ENCODE data around the gene SLC35E3. TPM values are rescaled to one million over a fixed set of nuclear protein-coding genes. Genes with fewer than 3 reads are reported as not detected.
A peak's percentile ranks its signal among the peaks of the same experiment; 100 is the strongest.

SLC35E3 gene
- total and polyA plus RNA-seq, 3 donors from 2014 or later = 5.2 to 9.3 (median 7.1) TPM

GRCh38 chr12:68786929-68787328 is 41.0 kb downstream of the SLC35E3 start:
- peak overlapping the region; percentile 18 to 78 for H3K27ac ChIP-seq
- no peak for DNase-seq
- no peaks in the 10 kb centered on the region for H3K27me3 ChIP-seq
- H3K4me1 ChIP-seq = no peaks in the 10 kb centered on the region
- no peaks in the 10 kb centered on the region for H3K9me3 ChIP-seq
- 91 to 92% methylated on average over 2 of the region's 2 CpGs for WGBS, 2 donors
- no peak overlapping the region for H3K4me3 ChIP-seq
- TF ChIP-seq POLR2A (IDR thresholded peaks at IDR 0.05) = no peak
- TF ChIP-seq CTCF (IDR thresholded peaks at IDR 0.05) = no peak
- no peaks in the 10 kb centered on the region for H3K36me3 ChIP-seq (ENCODE audit: low read depth, missing control alignments)
- intact Hi-C loops (cut with DNase I; ENCODE audit: low total_unique reads) = no loop called here

- intact Hi-C loops (cut with DNase I; ENCODE audit: low total_unique reads) = no loop called here
- no peaks in the 10 kb centered on the region for H3K27me3 ChIP-seq
- H3K9me3 ChIP-seq = no peaks in the 10 kb centered on the region
- H3K4me3 ChIP-seq = no peak overlapping the region
- TF ChIP-seq POLR2A (IDR thresholded peaks at IDR 0.05) (no peak), CTCF (IDR thresholded peaks at IDR 0.05) (no peak)
- whole genome bisulfite sequencing, 2 donors = 91 to 95% methylated on average over 3 of the region's 3 CpGs
- H3K36me3 ChIP-seq (ENCODE audit: low read depth, missing control alignments) = no peaks in the 10 kb centered on the region
- peak overlapping the region in 1 of 2 donors; percentile 72 for H3K27ac ChIP-seq
- no peak for DNase-seq
- no peaks in the 10 kb centered on the region for H3K4me1 ChIP-seq
Observed at GRCh38 chr12:68788554-68789143, 42.7 kb downstream of the SLC35E3 start.

- intact Hi-C loops (cut with DNase I; ENCODE audit: low total_unique reads) = no loop called here
- no peaks in the 10 kb centered on the region for H3K4me1 ChIP-seq
- 93% methylated on average over 14 of the region's 14 CpGs for WGBS, 2 donors
- no peak overlapping the region for H3K27ac ChIP-seq
- H3K36me3 ChIP-seq (ENCODE audit: low read depth, missing control alignments) = no peaks in the 10 kb centered on the region
- TF ChIP-seq CTCF (IDR thresholded peaks at IDR 0.05) (no peak), POLR2A (IDR thresholded peaks at IDR 0.05) (no peak)
- H3K9me3 ChIP-seq = no peaks in the 10 kb centered on the region
- H3K4me3 ChIP-seq = no peak overlapping the region
- H3K27me3 ChIP-seq = no peaks in the 10 kb centered on the region
- no peak for DNase-seq
Observed at GRCh38 chr12:68789144-68789878, 43.3 kb downstream of the SLC35E3 start.

- Histone ChIP-seq H3K4me3 (no peak overlapping the region), H3K27ac (no peak overlapping the region), H3K36me3 (ENCODE audit: low read depth, missing control alignments) (no peaks in the 10 kb centered on the region), H3K27me3 (no peaks in the 10 kb centered on the region), H3K9me3 (no peaks in the 10 kb centered on the region), H3K4me1 (no peaks in the 10 kb centered on the region)
- TF ChIP-seq CTCF (IDR thresholded peaks at IDR 0.05) = no peak
- TF ChIP-seq POLR2A (IDR thresholded peaks at IDR 0.05) = no peak
- no peak for DNase-seq
- 92 to 96% methylated on average over 13 of the region's 13 CpGs for WGBS, 2 donors
- intact Hi-C loops (cut with DNase I; ENCODE audit: low total_unique reads) = no loop called here
Observed at GRCh38 chr12:68790081-68790951, 44.3 kb downstream of the SLC35E3 start.

All from testis (tissue), 3 donors.